ENCODE data around the gene HSBP1. TPM values are rescaled to one million over a fixed set of nuclear protein-coding genes. Genes with fewer than 3 reads are reported as not detected.

HSBP1 gene
- total and polyA plus RNA-seq, 5 experiments from 2014 or later: 17.6 to 30.1 (median 25.3) TPM

GRCh38 chr16:83806731-83807130 lies 1.0 kb upstream of the HSBP1 start:
- POLR2A ChIA-PET: interaction anchor here (0.7 kb wide), 1 partner anchor 1491 kb away, joined by 3 read pairs; no protein-coding TSS in a partner anchor

GRCh38 chr16:83807327-83807709 lies 460 bp upstream of the HSBP1 start:
- DNase-seq (peak in 1 of 10 donors; percentile 1), ATAC-seq (peak in 1 of 2 donors; percentile 7)
- peaks cover 12 to 60% (median 30%) of the 10 kb centered on the region in 4 donors for H3K4me1 Mint-ChIP-seq

More at GRCh38 chr16:83806731-83807130, 1.0 kb upstream of the HSBP1 start:
- H3K9me3 Mint-ChIP-seq: peaks cover 0 to 3% (median 0%) of the 10 kb centered on the region in 9 donors
- peak overlapping the region in 9 of 10 donors; percentile 39 to 98 (median 81) for H3K27ac Mint-ChIP-seq
- H3K4me1 Mint-ChIP-seq: peaks cover 12 to 62% (median 30%) of the 10 kb centered on the region in 4 donors
- peak overlapping the region in 8 of 10 donors; percentile 48 to 98 (median 96) for H3K4me3 Mint-ChIP-seq
- DNase-seq: no peak
- peaks cover 0 to 7% (median 0%) of the 10 kb centered on the region in 5 donors for H3K27me3 Mint-ChIP-seq
- no peak for ATAC-seq
- H3K36me3 Mint-ChIP-seq: peaks cover 0 to 31% (median 11%) of the 10 kb centered on the region in 3 donors

DNA sequence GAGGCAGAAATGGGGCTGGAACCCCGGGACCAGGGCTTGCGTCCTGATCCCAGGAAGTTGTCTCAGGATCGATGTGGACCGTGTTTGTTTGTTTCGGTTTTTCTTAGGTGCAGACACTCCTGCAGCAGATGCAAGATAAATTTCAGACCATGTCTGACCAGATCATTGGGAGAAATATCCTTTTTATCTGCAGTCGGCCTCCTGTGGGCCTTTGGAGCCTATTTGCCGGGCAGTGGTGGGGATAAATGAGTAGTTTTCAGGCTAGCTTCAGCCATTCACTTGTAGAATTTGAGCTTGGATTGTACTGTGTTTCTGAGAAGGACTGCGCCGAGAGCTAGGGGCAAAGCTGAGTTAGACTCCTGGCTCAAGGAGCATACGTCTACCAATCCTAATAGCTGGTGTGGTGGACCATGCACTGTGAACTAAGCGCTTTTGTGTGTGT lies 816 bp downstream of the HSBP1 start:
- H3K9me3 Mint-ChIP-seq: peaks cover 0 to 3% (median 0%) of the 10 kb centered on the region in 9 donors
- H3K27me3 Mint-ChIP-seq: peaks cover 0 to 3% (median 0%) of the 10 kb centered on the region in 5 donors
- DNase-seq (no peak), ATAC-seq (no peak)
- H3K4me3 Mint-ChIP-seq: peak overlapping the region; percentile 95 to 98 (median 96)
- H3K36me3 Mint-ChIP-seq: peaks cover 0 to 49% (median 15%) of the 10 kb centered on the region in 3 donors
- peak overlapping the region; percentile 84 to 98 (median 92) for H3K27ac Mint-ChIP-seq
- H3K4me1 Mint-ChIP-seq: peaks cover 12 to 62% (median 30%) of the 10 kb centered on the region in 4 donors
- POLR2A ChIA-PET: no interaction called here

More at GRCh38 chr16:83807327-83807709, 460 bp upstream of the HSBP1 start:
- H3K27me3 Mint-ChIP-seq: peaks cover 0 to 7% (median 0%) of the 10 kb centered on the region in 5 donors
- POLR2A ChIA-PET: interaction anchor here (1.3 kb wide), 1 partner anchor 310 kb away, joined by 5 read pairs; the partner anchor contains the start of gene MBTPS1
- peak overlapping the region; percentile 84 to 98 (median 97) for H3K27ac Mint-ChIP-seq
- peak overlapping the region; percentile 62 to 98 (median 96) for H3K4me3 Mint-ChIP-seq
- H3K36me3 Mint-ChIP-seq: peaks cover 0 to 37% (median 12%) of the 10 kb centered on the region in 3 donors
- peaks cover 0 to 3% (median 0%) of the 10 kb centered on the region in 9 donors for H3K9me3 Mint-ChIP-seq

DNA sequence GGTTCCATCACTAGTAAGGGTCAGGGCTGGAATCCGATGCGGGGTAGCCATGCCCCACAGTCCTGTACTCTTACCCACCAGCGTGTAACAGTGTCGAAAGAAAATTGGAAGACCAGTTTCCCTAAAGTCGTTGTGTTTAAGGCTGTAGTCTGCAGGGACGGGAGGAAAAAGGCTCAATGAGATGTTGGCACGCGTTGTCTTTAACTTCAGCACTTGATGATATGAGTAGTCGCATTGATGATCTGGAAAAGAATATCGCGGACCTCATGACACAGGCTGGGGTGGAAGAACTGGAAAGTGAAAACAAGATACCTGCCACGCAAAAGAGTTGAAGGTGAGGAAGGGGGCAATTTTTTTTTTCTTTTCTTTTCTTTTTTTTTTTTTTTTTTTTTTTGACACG lies 1.3 kb downstream of the HSBP1 start:
- POLR2A ChIA-PET: no interaction called here
- H3K36me3 Mint-ChIP-seq: peaks cover 0 to 49% (median 15%) of the 10 kb centered on the region in 3 donors
- peak overlapping the region; percentile 95 to 98 (median 96) for H3K4me3 Mint-ChIP-seq
- no peak for DNase-seq
- peaks cover 0 to 3% (median 0%) of the 10 kb centered on the region in 9 donors for H3K9me3 Mint-ChIP-seq
- H3K27me3 Mint-ChIP-seq: peaks cover 0 to under 1% (median 0%) of the 10 kb centered on the region in 5 donors
- no peak for ATAC-seq
- H3K27ac Mint-ChIP-seq: peak overlapping the region; percentile 84 to 98 (median 92)
- peaks cover 12 to 62% (median 30%) of the 10 kb centered on the region in 4 donors for H3K4me1 Mint-ChIP-seq

DNA sequence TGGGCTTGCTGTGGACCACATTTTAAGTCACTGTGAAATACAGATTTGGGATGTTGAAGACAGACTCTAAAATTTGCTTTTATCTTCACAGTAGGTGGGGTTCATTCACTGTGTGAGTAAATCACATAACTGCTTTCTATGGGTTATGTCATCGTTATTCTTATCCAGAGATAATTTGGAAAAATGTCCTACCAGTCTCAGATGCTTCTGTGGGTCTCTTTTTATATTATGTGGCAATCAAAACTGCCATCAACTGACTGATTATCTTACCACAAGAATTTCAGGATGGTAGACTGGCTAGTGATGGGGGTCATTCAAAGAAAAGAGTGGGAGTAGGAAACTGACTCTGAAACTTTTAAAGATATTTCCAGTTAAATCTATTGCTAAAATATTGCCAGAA lies 3.1 kb downstream of the HSBP1 start:
- peaks cover 12 to 52% (median 30%) of the 10 kb centered on the region in 4 donors for H3K4me1 Mint-ChIP-seq
- H3K9me3 Mint-ChIP-seq: peaks cover 0 to 3% (median 0%) of the 10 kb centered on the region in 9 donors
- peak overlapping the region in 3 of 10 donors; percentile 9 to 51 (median 37) for H3K27ac Mint-ChIP-seq
- POLR2A ChIA-PET: no interaction called here
- ATAC-seq (no peak), DNase-seq (no peak)
- H3K4me3 Mint-ChIP-seq: peak overlapping the region in 2 of 10 donors; percentile 30 to 32
- H3K36me3 Mint-ChIP-seq: peaks cover 0 to 49% (median 15%) of the 10 kb centered on the region in 3 donors
- no peaks in the 10 kb centered on the region for H3K27me3 Mint-ChIP-seq

GRCh38 chr16:83813823-83814658 lies 6.3 kb downstream of the HSBP1 start:
- H3K27me3 Mint-ChIP-seq: no peaks in the 10 kb centered on the region
- peak overlapping the region in 1 of 10 donors; percentile 13 for H3K27ac Mint-ChIP-seq
- H3K9me3 Mint-ChIP-seq: no peaks in the 10 kb centered on the region
- H3K36me3 Mint-ChIP-seq: peaks cover 0 to 41% (median 15%) of the 10 kb centered on the region in 3 donors
- no peak for DNase-seq
- POLR2A ChIA-PET: no interaction called here
- peaks cover 2 to 27% (median 15%) of the 10 kb centered on the region in 4 donors for H3K4me1 Mint-ChIP-seq
- no peak for ATAC-seq
- no peak overlapping the region for H3K4me3 Mint-ChIP-seq

GRCh38 chr16:83814659-83814985 lies 6.8 kb downstream of the HSBP1 start:
- ATAC-seq (no peak), DNase-seq (no peak)
- H3K9me3 Mint-ChIP-seq: no peaks in the 10 kb centered on the region
- peak overlapping the region in 1 of 10 donors; percentile 7 for H3K27ac Mint-ChIP-seq
- POLR2A ChIA-PET: no interaction called here
- no peaks in the 10 kb centered on the region for H3K27me3 Mint-ChIP-seq
- H3K4me3 Mint-ChIP-seq: no peak overlapping the region
- peaks cover 0 to 21% (median 11%) of the 10 kb centered on the region in 4 donors for H3K4me1 Mint-ChIP-seq
- H3K36me3 Mint-ChIP-seq: peaks cover 0 to 37% (median 15%) of the 10 kb centered on the region in 3 donors

DNA sequence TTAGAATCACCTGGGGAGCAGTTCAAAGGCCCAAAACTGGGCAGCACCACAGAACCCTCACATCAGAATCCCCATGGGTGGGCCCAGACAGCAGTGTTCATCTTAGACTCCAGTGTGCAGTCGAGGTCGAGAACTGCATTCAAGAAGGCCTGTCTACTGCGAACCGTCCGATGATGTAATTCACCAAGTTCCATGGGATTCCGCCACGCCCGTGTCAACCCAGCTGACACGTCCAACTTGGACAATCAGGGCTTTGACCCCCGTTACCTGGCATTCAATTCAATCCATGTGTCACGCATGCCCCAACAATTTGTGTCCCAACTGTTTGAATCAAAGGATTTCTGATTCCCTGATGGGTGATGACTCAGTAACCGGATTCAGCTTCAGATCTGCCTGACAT lies 9.2 kb downstream of the HSBP1 start:
- Mint-ChIP-seq H3K4me3 (no peak overlapping the region), H3K4me1 (peaks cover 0 to 2% (median 0%) of the 10 kb centered on the region in 4 donors), H3K36me3 (peaks cover 0 to 15% (median 4%) of the 10 kb centered on the region in 3 donors), H3K9me3 (no peaks in the 10 kb centered on the region), H3K27me3 (peaks cover 0 to 3% (median 0%) of the 10 kb centered on the region in 5 donors), H3K27ac (no peak overlapping the region)
- DNase-seq (no peak), ATAC-seq (no peak)
- POLR2A ChIA-PET: no interaction called here

GRCh38 chr16:83818276-83818675 lies 10.5 kb downstream of the HSBP1 start:
- peaks cover 0 to 2% (median 0%) of the 10 kb centered on the region in 3 donors for H3K36me3 Mint-ChIP-seq
- peaks cover 0 to 1% (median 0%) of the 10 kb centered on the region in 4 donors for H3K4me1 Mint-ChIP-seq
- no peak for ATAC-seq
- H3K4me3 Mint-ChIP-seq: no peak overlapping the region
- H3K9me3 Mint-ChIP-seq: no peaks in the 10 kb centered on the region
- peaks cover 0 to 8% (median 6%) of the 10 kb centered on the region in 5 donors for H3K27me3 Mint-ChIP-seq
- POLR2A ChIA-PET: no interaction called here
- H3K27ac Mint-ChIP-seq: no peak overlapping the region
- no peak for DNase-seq

DNA sequence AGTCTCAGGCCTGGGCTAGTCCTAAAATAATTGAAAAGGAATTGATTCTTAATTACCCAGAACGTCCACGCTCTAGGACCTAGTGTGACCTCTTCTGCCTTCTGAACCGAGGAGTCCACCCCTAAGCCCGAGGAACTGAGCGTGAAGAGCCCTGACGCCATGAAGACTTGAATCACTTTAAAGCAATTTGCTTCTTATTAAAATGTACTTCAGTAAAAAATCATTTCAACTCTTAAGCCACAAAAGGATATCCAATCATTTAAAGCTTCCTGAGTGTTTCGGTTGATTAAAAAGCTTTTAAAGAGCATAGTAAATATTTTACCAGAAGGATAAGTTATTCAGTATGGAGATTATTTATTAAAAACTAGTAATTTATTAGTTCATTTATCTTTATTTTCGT lies 11.6 kb downstream of the HSBP1 start:
- Mint-ChIP-seq H3K27me3 (peaks cover 0 to 8% (median 6%) of the 10 kb centered on the region in 5 donors), H3K4me3 (no peak overlapping the region), H3K4me1 (peaks cover 0 to 1% (median 0%) of the 10 kb centered on the region in 4 donors), H3K9me3 (no peaks in the 10 kb centered on the region), H3K27ac (peak overlapping the region in 1 of 10 donors; percentile 27), H3K36me3 (no peaks in the 10 kb centered on the region)
- DNase-seq (no peak), ATAC-seq (no peak)
- POLR2A ChIA-PET: no interaction called here

DNA sequence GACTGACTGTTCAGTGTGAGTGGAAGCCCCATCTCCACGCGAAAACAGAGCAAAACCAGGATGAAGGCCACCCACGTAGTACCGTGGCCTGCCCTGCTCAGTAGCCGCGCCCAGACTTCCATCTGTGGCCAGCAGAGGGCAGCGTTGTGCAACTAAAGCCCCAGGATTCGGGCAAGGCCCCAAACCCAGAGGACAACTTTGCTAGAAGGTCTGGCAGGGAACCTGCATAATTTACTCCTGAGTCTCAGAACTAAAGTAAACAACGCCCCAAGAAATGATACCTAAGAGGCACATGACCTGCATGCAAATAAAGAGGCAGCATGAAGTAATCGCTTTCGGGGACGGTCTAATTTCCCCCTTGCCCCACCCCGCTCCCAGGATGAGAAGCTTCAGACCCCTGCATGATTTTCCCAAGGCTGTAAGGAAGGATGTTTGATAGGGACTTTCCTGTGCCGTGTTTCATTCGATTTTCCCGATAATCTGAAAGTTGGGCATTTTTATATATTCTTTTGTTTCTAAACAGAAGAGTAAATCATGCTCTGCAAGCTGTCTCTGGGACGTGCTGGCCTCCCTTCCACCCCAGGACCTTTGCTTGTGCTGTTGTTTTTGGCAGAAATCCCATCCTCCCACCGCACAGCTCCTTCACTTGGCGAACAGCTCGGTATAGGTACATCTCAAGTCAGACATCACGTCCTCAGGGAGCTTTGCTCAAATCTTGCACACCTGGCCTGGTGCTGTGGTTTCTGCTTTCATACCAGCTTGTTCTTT lies 18.6 kb downstream of the HSBP1 start:
- no peaks in the 10 kb centered on the region for H3K9me3 Mint-ChIP-seq
- H3K4me3 Mint-ChIP-seq: peak overlapping the region in 1 of 10 donors; percentile 26

DNA sequence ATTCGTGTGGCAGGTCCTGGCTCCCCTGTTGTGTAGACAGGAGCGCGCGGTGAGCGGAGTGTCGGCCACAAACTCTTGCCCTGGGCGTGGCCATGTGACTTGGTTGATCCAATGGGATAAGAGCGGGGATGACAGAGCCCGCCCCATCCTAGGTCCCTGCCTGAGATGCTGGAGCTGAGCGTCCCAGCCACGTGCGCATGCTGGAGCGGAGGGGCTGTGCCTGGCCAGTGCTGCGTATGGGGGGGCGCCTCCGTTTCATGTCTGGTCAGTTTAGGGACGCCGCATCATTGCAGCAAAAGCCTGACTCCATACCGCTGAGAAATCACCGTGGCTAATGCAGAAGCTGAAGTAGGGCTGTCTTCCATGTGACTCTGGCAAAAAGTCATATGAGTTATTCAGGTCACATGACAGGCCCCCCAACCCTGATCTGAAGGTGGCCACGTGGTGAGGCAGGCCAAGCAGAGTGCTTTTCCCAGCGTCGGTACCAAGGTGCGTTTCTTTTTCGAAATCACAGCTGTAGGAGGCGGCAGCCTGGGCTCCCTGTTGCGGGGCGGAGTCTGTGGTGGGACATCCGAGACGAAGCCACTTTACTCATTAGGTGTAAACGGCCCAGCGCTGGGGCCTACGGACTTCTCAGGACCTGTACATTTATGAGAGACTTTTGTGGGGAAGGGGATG lies 22.5 kb downstream of the HSBP1 start:
- POLR2A ChIA-PET: no interaction called here
- ATAC-seq: no peak
- Mint-ChIP-seq H3K4me3 (no peak overlapping the region), H3K27me3 (peaks cover 0 to 2% (median 0%) of the 10 kb centered on the region in 5 donors), H3K4me1 (peaks cover 0 to 8% (median 7%) of the 10 kb centered on the region in 4 donors), H3K36me3 (no peaks in the 10 kb centered on the region), H3K27ac (no peak overlapping the region), H3K9me3 (peaks cover 0 to under 1% (median 0%) of the 10 kb centered on the region in 9 donors)
- no peak for DNase-seq

More for the DNA sequence above, 18.6 kb downstream of the HSBP1 start:
- peak; percentile 50 to 85 (median 70) for DNase-seq
- Mint-ChIP-seq H3K27me3 (peaks cover 0 to 9% (median 4%) of the 10 kb centered on the region in 5 donors), H3K36me3 (no peaks in the 10 kb centered on the region), H3K27ac (peak overlapping the region in 3 of 10 donors; percentile 27 to 56 (median 48)), H3K4me1 (peaks cover 1 to 6% (median 5%) of the 10 kb centered on the region in 4 donors)
- peak; percentile 96 to 100 for ATAC-seq
- POLR2A ChIA-PET: no interaction called here

Measured in naive thymus-derived CD8-positive, alpha-beta T cell (primary cell).